Suprapubic skin (tissue), 3 donors: ENCODE data around the gene MAMDC4.
"Not testable (repeated sequence)": the region's sequence is repeated elsewhere in the genome, so short reads cannot be mapped to it uniquely, and the experiment has no call there.

Experiments used
- CTCF ChIP-seq, 2 donors: fragments of 200-600 bp in 1 of 2; fragments of 450-650 bp in 1 of 2; sonication (generic) in 1 of 2; IDR thresholded peaks; one replicate each; pipeline ENCODE4 v1.5.1; 2016 to 2019; ENCODE audit warnings: antibody characterized with exemption in 2 of 2, mild to moderate bottlenecking in 1 of 2, moderate library complexity in 1 of 2
- POLR2AphosphoS5 ChIP-seq, 3 donors: sonication (generic); formaldehyde crosslinking; IDR thresholded peaks; one replicate each; pipeline ENCODE4 v1.6.1; 2017; ENCODE audit warnings: antibody characterized with exemption in 3 of 3

- not testable (repeated sequence) for TF ChIP-seq POLR2AphosphoS5, CTCF (IDR thresholded peaks at IDR 0.05)
Observed at GRCh38 chr9:136843159-136843800, 8.9 kb upstream of the MAMDC4 start.
